ENCODE measurements around the gene CCDC9B. TPM values are rescaled to one million over a fixed set of nuclear protein-coding genes. Genes with fewer than 3 reads are reported as not detected.

CCDC9B gene
- polyA plus RNA-seq, 1 of the 3 experiments (the other 2 are of a cell fraction), result 13.7 TPM

- Histone ChIP-seq H3K4me2 (no peak overlapping the region), H4K20me1 (ENCODE audit: insufficient read depth) (no peaks in the 10 kb centered on the region), H3K79me2 (ENCODE audit: insufficient read depth) (peaks cover 7% of the 10 kb centered on the region; the same call in 1 of the 2 replicates), H2AFZ (ENCODE audit: low read depth) (no peak overlapping the region), H3K9me2 (no peaks in the 10 kb centered on the region), H3F3A (replicated peaks; ENCODE audit: insufficient read depth) (peaks cover 27% of the 10 kb centered on the region), H3K9me3 (no peaks in the 10 kb centered on the region), H3K4me3 (ENCODE audit: low read depth in 2 of 2, low read length in 1 of 2) (no peak overlapping the region), H3K27ac (ENCODE audit: low read depth in 2 of 2, low read length in 1 of 2) (no peak overlapping the region), H3K4me1 (ENCODE audit: control insufficient read depth in 1 of 2, insufficient read depth in 2 of 2, low read depth in 1 of 2, low read length in 1 of 2) (peaks cover 18 to 24% of the 10 kb centered on the region in 2 experiments; a peak in 3 of 4 replicates), H3K9ac (no peak overlapping the region), H3K27me3 (ENCODE audit: insufficient read depth) (no peaks in the 10 kb centered on the region), H3K36me3 (replicated peaks in 1 of 2; ENCODE audit: control insufficient read depth in 1 of 2, insufficient read depth in 2 of 2, low read length in 1 of 2) (peaks cover 12 to 20% of the 10 kb centered on the region in 2 experiments)
- DNase-seq, result no peak
- WGBS (ENCODE audit: low lambda C conversion rate), result 89% methylated on average over 7 of the region's 7 CpGs
- TF ChIP-seq RFX5 (IDR thresholded peaks at IDR 0.05; ENCODE audit: low read length) (no peak), NFIC (IDR thresholded peaks at IDR 0.05; ENCODE audit: borderline replicate concordance) (no peak), MEF2A (IDR thresholded peaks at IDR 0.05; ENCODE audit: borderline replicate concordance, low read depth) (no peak), MAX (IDR thresholded peaks at IDR 0.05; ENCODE audit: low read depth) (no peak), REST (IDR thresholded peaks at IDR 0.05; ENCODE audit: low read depth, low read length) (no peak), JUND (IDR thresholded peaks at IDR 0.05) (0 out of 2 replicates have a peak, but pooled peaks have one; percentile 8)
- TF ChIP-seq, protein P1, sequence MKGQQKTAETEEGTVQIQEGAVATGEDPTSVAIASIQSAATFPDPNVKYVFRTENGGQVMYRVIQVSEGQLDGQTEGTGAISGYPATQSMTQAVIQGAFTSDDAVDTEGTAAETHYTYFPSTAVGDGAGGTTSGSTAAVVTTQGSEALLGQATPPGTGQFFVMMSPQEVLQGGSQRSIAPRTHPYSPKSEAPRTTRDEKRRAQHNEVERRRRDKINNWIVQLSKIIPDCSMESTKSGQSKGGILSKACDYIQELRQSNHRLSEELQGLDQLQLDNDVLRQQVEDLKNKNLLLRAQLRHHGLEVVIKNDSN (IDR thresholded peaks at IDR 0.05; ENCODE audit: borderline replicate concordance, low read depth), result no peak
- ChIA-PET CTCF (interaction anchor here (1.0 to 70.6 kb wide), 6 partner anchors 10 to 115 kb away, joined by 3 to 2194 read pairs (median 96); partner anchors contain the start of genes ANKRD63, CCDC9B, DISP2 and INAFM2), POLR2A (interaction anchor here (1.6 kb wide), 1 partner anchor 9 kb away, joined by 4 read pairs; the partner anchor contains the start of gene CCDC9B)
These were observed 9.1 kb downstream of the CCDC9B start for GRCh38 chr15:40331637-40332036.

DNA sequence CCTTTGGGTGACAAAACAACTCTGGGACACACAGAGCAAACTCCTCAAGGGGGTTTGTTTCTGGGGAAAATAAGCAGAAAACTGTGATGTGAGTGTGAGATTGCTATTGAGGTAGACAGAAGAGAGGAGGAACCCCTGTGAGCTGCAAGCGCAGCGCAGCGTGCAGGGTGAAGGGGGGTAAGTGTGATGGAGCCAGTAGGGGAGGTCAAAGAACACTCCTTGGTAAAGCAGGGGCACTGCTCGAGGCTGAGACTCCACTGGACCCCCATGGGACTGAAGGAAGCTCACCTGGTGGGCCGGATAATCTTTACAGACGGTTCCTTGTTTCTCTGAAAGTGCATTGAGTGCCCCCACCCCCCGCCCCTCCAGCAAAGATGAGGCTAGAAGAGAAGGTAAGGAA is 9.7 kb downstream of the CCDC9B start:
- Histone ChIP-seq H3K9ac (no peak overlapping the region), H3K4me2 (no peak overlapping the region), H3K27ac (ENCODE audit: low read depth in 2 of 2, low read length in 1 of 2) (0 out of 4 replicates have a peak overlapping the region, but pooled peaks of 1 of the 2 experiments have one; percentile 16), H3F3A (replicated peaks; ENCODE audit: insufficient read depth) (peaks cover 27% of the 10 kb centered on the region), H3K9me3 (no peaks in the 10 kb centered on the region), H3K9me2 (no peaks in the 10 kb centered on the region), H4K20me1 (ENCODE audit: insufficient read depth) (no peaks in the 10 kb centered on the region), H3K36me3 (replicated peaks in 1 of 2; ENCODE audit: control insufficient read depth in 1 of 2, insufficient read depth in 2 of 2, low read length in 1 of 2) (peaks cover 7 to 14% of the 10 kb centered on the region in 2 experiments), H3K27me3 (ENCODE audit: insufficient read depth) (no peaks in the 10 kb centered on the region), H3K4me1 (ENCODE audit: control insufficient read depth in 1 of 2, insufficient read depth in 2 of 2, low read depth in 1 of 2, low read length in 1 of 2) (peaks cover 12 to 21% of the 10 kb centered on the region in 2 experiments; a peak in 3 of 4 replicates), H3K4me3 (ENCODE audit: low read depth in 2 of 2, low read length in 1 of 2) (no peak overlapping the region), H2AFZ (ENCODE audit: low read depth) (no peak overlapping the region), H3K79me2 (ENCODE audit: insufficient read depth) (0 out of 2 replicates have a peak, but pooled peaks cover 1% of the 10 kb centered on the region)
- POLR2A ChIA-PET, result interaction anchor here (1.6 kb wide), 1 partner anchor 10 kb away, joined by 4 read pairs; the partner anchor contains the start of gene CCDC9B
- WGBS (ENCODE audit: low lambda C conversion rate), result 91% methylated on average over 7 of the region's 7 CpGs
- no peak for DNase-seq
- TF ChIP-seq REST (IDR thresholded peaks at IDR 0.05; ENCODE audit: low read depth, low read length) (no peak), JUND (IDR thresholded peaks at IDR 0.05) (peak; percentile 10; the same call in 1 of the 2 replicates), POLR2AphosphoS5 (IDR thresholded peaks at IDR 0.05; ENCODE audit: low read depth, low read length) (no peak), PBX3 (IDR thresholded peaks at IDR 0.05) (no peak; the same call in 1 of the 2 replicates), YY1 (IDR thresholded peaks at IDR 0.05; ENCODE audit: low read depth) (no peak)
- TF ChIP-seq, protein P2, sequence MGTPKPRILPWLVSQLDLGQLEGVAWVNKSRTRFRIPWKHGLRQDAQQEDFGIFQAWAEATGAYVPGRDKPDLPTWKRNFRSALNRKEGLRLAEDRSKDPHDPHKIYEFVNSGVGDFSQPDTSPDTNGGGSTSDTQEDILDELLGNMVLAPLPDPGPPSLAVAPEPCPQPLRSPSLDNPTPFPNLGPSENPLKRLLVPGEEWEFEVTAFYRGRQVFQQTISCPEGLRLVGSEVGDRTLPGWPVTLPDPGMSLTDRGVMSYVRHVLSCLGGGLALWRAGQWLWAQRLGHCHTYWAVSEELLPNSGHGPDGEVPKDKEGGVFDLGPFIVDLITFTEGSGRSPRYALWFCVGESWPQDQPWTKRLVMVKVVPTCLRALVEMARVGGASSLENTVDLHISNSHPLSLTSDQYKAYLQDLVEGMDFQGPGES (IDR thresholded peaks at IDR 0.05; ENCODE audit: low read depth, low read length), result no peak
- CTCF ChIA-PET, result interaction anchor here (1.0 to 70.6 kb wide), 4 partner anchors 11 to 91 kb away, joined by 3 to 2194 read pairs (median 1102); partner anchors contain the start of genes ANKRD63, CCDC9B, DISP2 and INAFM2

All from SK-N-SH (cell line).